GM19324 (cell line): Measurements from ENCODE around the gene CEACAM20.
"Not testable (repeated sequence)": the region's sequence is repeated elsewhere in the genome, so short reads cannot be mapped to it uniquely, and the experiment has no call there.

Experiments
- ATAC-seq: cut with Tn5 transposase; IDR thresholded peaks from one replicate; pipeline ENCODE4 v1.9.1; 2021; ENCODE audit warnings: mild to moderate bottlenecking, moderate library complexity; ENCODE audit not compliant: unreplicated experiment, low FRiP score

Gene CEACAM20

DNA sequence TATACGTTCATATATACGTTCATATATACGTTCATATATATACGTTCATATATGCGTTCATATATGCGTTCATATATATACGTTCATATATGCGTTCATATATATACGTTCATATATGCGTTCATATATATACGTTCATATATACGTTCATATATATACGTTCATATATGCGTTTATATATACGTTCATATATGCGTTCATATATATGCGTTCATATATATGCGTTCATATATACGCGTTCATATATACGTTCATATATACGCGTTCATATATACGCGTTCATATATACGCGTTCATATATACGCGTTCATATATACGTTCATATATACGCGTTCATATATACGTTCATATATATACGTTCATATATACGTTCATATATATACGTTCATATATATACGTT is 21.5 kb upstream of the CEACAM20 start:
- not testable (repeated sequence) for ATAC-seq

DNA sequence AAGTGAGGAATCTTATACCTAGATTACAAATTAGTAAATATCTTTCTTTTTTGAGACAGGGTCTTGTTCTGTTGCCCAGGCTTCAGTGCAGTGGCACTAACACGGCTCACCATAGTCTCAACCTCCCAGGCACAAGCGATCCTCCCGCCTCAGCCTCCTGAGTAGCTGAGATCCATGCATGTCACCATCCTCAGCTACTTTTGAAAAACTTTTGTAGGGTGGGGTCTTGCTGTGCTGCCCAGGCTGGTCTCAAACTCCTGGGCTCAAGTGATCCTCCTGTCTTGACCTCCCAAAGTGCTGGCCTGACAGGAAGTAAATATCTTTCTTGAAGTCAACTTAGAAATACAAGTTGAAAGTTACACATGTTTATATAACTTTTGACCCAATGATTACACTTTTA is 20.0 kb upstream of the CEACAM20 start:
- ATAC-seq, result no peak

DNA sequence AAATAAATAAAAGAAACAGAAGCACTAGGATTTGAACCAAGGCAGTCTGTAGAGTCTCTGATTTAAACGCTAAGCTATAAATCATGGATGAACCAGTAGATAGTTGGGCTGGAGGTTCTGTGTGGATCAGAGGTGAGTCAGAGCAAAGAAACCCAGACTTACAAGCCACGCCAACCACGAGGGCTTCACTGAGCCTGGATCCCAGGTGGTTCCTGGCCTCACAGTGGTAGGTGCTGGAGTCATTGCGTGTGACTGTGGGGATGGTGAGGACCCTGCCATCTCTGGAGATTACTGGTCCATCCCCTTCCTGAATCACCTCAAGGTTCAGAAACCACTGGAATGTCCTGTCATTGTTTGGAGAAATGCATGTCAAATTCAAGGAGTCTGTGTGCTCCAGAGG is 19.3 kb upstream of the CEACAM20 start:
- ATAC-seq, result no peak

DNA sequence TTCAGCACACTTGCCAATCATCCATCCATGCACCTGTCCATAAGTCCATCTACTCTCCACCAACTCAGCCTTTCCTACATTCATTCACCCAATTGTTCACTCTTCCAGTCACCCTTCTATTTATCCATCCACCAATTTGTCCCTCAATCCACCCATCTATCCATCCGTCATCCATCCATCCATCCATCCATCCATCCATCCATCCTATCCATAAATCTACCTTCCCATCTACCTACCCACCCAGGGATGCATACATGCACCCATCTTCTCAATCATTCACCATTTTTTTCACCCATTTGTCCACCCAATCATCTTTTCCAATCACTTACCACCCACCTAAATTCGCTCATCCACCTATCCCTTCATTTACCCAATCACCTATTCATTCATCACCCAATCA is 14.6 kb upstream of the CEACAM20 start:
- no peak for ATAC-seq

DNA sequence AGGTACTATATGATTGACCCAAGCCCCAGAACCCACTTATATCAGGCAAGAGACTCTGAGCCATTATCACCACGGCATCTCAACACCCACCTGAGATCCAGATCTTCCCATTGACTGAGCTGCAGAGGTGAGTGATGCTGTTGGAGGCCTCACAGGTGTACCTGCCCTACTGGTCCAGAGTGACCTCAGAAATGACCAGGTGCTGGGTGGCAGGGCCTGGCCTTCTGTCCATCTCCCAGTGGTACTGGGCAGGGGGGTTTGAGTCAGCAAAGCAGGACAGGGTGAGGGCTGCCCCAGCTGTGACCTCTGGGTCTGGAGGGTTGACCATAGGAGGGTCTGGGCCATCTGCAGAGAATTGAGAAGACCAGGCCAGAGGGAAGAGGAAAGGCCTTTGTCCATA is 13.2 kb upstream of the CEACAM20 start:
- no peak for ATAC-seq

DNA sequence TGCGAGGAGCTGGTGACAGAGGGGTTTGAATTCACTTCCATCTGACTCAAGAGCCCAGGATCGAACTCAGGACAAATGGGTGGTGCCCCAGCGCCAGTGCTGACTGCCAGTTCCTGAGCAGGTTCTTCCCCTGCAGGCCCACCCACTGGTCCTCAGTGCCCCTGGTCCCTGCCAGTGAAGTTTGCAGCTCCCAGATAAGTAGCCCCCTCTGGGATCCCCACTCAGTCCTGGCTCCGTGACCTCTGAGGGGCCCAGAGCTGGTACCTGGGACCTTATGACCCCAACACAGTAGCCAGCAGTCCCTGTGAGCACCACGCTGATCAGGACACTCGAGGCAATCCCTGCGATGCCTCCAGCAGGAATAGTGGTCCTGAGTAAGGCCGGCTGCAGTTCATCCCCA is 11.3 kb upstream of the CEACAM20 start:
- no peak for ATAC-seq

DNA sequence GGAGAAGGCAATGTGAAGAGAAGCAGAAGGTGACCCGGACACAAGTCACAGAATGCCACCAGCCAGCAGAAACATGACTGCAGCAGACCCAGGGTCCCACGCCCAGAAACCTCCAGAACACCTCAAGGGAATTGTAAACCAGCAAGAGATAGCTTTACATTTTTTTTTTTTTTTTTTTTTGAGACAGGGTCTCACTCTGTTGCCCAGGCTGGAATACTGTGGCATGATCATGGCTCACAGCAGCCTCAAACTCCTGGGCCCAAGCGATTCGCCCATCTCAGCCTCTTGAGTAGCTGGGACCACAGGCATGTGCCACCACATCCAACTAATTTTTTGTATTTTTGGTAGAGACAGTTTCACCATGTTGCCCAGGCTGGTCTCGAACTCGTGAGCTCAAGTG is 10.5 kb upstream of the CEACAM20 start:
- ATAC-seq, result no peak

DNA sequence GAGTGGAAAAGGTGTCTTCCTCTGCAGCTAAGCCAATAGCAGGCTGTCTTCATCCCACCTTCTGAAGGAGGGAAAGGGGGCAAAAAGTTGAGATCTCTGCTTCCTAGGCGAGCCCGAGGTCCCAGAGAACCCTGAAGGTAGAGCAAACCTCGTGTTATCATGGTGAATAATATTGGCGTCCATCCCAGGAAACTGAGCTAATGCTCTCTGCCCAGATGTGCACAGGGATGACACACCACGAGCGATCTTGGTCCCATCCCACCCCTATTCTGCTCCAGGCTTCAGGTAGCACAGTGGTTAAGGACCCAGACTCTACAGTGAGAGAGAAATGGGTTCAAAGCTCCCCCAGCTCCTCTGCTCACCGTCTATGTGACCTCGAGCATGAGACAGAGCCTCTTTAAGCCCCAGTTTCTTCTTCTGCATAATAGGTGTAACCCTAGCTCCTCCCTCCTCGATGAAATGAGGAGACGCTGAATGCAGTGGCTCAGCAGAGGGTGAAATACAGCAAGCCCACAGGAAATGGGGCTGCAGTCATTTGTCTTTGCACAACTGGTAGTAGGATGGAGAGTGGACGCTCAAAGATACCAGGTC is 9.9 kb upstream of the CEACAM20 start:
- no peak for ATAC-seq

DNA sequence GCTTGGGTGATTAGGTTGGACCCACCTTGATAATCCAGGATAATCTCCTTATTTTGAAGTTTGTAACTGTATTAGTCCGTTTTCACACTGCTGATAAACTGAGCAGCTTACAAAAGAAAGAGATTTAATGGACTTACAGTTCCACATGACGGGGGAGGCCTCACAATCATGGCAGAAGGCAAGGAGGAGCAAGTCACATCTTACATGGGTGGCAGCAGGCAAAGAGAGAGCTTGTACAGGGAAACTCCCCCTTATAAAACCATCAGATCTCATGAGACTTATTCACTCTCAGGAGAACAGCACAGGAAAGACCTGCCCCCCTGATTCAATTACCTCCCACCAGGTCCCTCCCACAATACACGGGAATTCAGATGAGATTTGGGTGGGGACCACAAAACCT is 5.9 kb upstream of the CEACAM20 start:
- not testable (repeated sequence) for ATAC-seq

DNA sequence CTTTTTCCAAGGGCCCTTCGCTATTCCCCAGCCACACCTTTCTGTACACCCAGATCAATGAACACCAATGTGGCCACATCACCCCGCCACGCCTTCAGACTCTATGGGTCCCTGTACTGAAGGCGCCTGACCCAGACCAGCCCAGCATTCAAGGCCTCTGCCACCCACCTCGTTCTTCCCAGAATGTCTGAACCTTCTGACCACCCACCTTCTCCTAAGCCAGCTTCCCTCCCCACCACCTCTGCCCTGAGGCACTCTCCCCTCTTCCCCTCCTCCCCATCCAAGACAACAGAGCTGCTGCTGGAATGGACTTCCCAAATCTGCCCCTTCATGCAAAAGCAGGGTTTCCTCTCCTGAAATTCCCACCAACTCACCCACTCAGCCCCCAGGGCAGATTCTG is 3.3 kb upstream of the CEACAM20 start:
- ATAC-seq, result no peak

DNA sequence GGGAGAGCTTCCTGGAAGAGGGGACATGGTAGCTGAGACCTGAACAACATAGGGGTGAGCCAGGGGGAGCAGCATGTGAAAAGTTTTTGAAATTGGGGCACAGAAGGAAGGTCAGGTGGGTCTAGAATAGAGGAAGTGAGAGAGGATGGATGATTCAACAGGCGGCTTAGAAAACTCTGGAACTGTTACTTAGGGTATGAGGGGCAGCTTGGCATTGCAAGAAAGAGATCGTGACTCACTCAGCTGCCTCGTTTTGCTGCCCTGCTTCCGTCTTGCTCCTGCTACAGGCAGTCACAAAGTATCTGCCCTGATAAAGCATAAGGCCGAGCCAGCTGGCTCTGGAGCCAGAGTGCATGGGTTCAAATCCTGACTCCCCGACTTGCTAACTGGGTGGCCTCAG is 1.3 kb upstream of the CEACAM20 start:
- ATAC-seq, result no peak

DNA sequence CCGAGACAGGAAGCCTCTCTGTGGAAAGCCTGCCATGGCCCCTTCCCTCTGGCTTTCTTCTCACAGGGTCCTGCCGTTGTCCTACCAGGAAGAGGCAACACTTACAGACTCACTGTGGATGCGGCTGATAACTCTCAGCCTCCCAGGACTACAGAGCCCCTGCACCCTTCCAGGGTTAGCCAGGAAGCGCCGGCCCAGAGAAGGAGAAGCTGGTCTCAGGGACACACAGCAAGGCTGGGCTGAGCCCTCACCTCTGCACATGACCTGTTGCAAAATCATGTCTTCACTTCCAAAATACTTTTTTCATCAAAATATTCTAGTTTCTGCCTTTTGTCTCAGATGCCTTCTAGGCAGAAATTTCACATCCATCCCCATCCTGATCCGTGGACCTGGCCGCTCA is 1.9 kb downstream of the CEACAM20 start:
- ATAC-seq, result no peak

DNA sequence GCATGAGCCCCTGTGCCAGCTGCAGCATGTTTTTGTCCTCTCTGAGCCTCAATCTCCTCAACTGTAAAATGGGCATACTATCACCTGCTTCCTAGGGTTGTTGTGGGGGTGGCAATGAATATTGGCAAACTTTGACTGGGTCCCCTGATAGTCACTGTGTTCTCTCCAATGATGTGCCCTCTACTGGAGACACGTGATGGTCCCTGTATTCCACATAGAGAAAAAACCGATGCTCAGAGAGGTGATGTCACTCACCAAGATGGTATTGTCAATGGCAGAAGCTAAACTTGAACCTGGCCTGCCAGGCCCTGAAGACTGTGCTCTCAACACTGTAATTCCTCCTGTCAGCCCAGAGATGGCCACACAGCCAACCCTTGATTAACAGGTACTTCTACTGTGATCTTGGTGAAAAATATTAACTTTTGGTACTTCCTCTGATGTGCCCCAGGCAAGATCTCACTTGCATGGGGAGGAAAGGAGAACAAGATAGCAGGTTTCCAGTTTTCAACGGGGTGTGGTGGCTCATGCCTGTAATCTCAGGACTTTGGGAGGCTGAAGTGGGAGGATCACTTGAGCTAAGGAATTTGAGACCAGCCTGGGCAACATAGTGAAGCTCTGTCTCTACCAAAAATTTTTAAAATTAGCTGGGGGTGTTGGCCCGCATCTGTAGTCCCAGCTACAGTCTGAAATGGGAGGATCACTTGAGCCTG is 3.6 kb downstream of the CEACAM20 start:
- ATAC-seq, result no peak

DNA sequence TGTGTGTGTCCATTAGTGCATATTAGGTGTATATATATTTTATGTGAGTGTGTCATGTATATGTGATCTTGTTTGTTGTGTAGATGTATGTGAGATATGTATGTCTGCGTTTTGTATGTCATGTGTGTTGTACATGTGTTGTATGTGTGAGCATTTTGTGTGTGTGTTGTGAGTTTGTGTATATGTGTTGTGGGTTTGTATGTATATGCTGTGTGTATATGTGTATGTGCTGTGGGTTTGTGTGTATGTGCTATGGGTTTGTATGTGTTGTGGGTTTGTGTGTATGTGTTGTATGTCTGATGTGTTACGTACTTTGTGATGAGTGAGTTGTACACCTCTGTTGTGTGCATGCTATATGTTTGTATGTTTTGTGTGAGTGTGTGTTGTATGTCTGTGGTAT is 8.1 kb downstream of the CEACAM20 start:
- ATAC-seq, result no peak

DNA sequence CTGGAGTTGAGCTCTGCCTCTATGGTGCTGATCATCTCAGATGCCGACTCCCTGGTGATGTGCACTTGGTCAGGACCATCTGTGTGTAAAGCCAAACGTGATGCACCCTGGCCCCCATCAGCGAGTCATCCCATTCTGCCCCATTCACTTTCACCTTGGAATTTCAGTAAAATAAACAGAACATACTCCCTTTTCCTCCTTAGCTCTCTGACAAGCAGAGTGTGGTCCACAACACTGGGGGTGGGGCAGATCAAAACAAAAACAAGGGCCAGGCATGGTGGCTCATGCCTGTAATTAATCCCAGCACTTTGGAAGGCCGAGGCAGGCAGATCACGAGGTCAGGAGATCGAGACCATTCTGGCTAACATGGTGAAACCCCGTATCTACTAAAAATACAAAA is 12.3 kb downstream of the CEACAM20 start:
- no peak for ATAC-seq

DNA sequence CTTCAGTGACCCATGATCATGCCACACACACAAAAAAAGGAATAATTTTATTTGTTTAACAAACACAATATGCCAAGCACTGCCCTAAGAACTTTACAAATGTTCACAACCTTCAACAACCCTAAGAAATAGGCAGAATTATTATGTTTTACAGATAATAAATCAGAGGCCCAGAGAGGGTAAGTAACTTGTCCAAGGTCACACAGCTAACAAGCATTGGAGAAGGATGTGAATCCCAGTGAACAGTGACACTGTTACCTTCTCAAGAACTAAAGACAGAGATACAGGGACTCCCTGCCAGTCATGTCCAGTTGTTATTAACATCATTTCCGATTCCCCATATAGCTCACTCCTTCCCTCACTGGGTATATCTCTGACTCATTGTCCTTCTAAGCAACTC is 13.6 kb downstream of the CEACAM20 start:
- no peak for ATAC-seq

DNA sequence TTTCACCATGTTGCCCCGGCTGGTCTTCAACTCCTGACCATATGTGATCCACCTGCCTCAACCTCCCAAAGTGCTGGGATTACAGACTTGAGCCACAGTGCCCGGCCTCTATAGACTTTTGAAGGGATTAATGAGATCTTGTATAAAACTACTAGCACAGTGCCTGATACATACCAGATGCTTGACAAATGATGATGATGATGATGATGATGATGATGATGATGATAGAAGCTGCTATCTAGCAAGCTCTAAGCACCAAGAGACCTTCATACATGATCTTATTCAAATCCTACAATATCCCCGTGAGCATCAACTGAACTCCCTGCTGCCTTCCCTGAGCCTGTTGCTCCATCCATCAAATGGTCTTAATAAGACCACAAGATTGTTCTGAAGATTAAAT is 14.4 kb downstream of the CEACAM20 start:
- ATAC-seq, result no peak

DNA sequence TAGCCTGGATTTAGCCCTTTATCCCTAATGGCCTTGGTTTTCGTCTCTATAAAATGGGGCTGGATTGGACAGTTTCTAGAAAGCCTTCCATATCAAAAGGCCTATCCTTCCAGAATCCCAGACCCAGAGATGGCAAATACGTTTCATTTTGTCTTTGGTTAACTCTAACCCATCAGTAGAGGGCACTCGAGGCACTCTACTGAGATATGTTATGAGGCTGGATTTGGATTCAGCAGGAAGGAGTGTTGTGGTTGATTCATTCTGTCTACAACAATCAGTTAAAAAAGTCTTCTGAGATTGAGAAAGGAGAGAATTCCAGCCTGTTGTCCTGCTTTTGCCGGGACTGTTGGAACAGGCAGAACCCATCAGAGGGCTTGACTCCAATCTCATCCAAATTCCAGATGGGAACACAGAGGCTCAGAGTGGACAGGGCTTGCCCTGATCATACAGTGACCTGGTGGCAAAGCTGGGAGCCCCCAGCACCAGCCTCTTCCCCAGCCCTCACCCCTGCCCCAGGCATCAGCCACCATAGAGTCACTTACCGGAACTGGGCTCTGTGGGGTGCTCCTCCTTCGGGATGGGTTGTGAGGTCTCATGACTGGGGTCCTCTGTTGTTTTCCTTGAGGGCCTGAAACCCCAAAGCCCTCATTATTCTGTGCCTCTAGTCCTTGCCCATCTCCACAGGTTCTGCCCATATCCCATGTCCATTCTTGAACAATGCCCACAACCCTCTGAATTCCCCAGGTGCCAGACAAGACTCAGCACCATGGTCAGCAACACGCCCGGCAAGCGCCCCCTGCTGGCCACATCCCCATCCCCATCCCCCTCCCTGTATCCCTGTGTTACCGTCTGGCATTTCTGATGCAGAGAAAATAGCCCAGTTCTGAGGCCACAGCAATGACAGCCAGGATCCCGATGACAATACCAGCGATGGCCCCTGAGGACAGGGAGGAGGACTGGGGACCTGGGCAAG is 16.9 kb downstream of the CEACAM20 start:
- ATAC-seq, result no peak

DNA sequence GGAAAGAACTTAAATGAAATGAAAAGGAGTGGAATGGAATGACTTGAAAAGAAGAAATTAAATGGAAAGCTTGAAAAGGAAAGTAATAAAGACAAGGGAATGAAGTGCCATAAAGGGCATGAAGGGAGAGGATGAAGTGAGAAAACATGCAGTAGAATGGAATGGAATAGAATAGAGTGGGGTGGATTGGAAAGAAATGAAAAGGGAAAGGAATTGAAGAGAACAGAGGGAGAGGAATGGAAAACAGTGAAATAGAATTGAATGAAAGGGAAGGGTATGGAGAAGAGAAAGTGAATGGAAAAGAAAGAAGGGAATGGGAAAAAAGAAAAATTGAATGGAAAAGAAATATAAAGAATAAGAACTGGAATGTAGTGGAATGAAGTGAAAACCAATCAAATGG is 20.0 kb downstream of the CEACAM20 start:
- no peak for ATAC-seq

DNA sequence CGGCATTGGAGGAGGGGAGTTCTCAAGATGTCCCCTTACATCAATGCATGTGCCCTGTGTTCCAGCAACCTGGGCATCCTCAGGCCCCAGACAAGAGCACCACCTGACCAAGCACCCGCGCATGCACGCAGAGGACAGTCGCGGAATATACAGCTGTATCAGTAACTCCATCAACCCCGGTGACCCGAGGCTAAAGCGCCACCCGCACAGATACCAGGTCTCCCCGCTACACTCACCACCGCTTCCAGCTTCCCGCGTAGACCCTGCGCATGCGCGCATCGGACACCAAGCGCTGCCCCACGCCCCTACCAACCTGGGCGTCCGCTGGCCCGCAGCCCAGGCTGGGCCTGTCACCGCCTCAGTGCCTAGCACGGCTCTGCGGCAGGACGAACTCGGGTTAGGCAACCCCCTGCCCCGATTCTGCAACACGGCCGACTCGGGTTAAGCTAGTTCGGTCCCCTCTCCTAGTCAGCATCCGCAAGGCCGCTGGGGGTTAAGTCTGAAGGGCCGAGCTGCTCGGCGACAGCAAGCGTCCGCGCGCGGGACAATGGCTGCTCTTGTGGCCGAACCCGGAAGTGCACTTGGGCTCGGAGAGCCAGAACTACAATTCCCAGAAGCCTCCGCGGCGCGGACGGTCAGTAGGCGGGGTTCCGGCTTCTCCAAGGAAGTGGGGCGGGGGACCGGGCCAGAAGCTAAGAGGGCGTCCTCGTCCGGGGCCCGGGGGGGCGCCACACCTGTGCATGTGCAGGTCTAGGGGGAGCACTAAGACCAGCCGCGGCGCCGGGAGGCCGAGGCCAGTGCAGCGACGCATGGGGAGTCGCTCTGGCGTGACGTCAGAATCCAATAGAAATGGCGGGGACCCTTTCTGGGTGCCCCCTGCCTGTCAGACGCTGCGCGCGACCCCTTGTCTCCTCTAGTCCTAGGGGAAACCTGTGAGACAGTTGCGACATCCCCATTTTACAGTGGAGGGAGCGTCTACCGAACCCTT is 29.2 kb downstream of the CEACAM20 start, which contains the start of gene ZNF180:
ZNF180 (minus strand) TSS at position 561 of the 988 bp plus-strand sequence. CDS start 3,188 bp downstream, outside the sequence.
- ATAC-seq, result peak; percentile 94
